ENCODE data around the gene VAV2. TPM values are rescaled to one million over a fixed set of nuclear protein-coding genes. Genes with fewer than 3 reads are reported as not detected.
A peak's percentile ranks its signal among the peaks of the same experiment; 100 is the strongest.

The VAV2 gene
- polyA plus RNA-seq, 1 experiment = 9.0 TPM

- H3K27me3 ChIP-seq (ENCODE audit: control insufficient read depth, insufficient read depth, low read length) = peaks cover 17% of the 10 kb centered on the region
- ChIA-PET CTCF (interaction anchor here (1.6 kb wide), 1 partner anchor 15 kb away, joined by 6 read pairs; no protein-coding TSS in a partner anchor), POLR2A (interaction anchor here (1.0 kb wide), 1 partner anchor 11 kb away, joined by 3 read pairs; no protein-coding TSS in a partner anchor)
- no peak for DNase-seq (ENCODE audit: low read depth, low spot score)
- no peaks in the 10 kb centered on the region; the same call in 1 of the 2 replicates for H3K9me3 ChIP-seq (ENCODE audit: control insufficient read depth, insufficient read depth, low read length)
- TF ChIP-seq CTCF (IDR thresholded peaks at IDR 0.05; ENCODE audit: low read depth, low read length) = no peak
- no peak overlapping the region for H3K4me3 ChIP-seq (ENCODE audit: low read depth, low read length)
- H3K27ac ChIP-seq (ENCODE audit: low read depth, low read length) = no peak overlapping the region
Measured at GRCh38 chr9:133727876-133728441, 264.2 kb downstream of the VAV2 start.

GRCh38 chr9:133727277-133727875 is 264.7 kb downstream of the VAV2 start:
- no peaks in the 10 kb centered on the region; the same call in 1 of the 2 replicates for H3K9me3 ChIP-seq (ENCODE audit: control insufficient read depth, insufficient read depth, low read length)
- ChIA-PET POLR2A (no interaction called here), CTCF (interaction anchor here (1.6 kb wide), 2 partner anchors 11 to 15 kb away, joined by 5 to 6 read pairs; no protein-coding TSS in a partner anchor)

GRCh38 chr9:133726401-133727276 is 265.5 kb downstream of the VAV2 start:
- Histone ChIP-seq H3K4me3 (ENCODE audit: low read depth, low read length) (no peak overlapping the region), H3K9me3 (ENCODE audit: control insufficient read depth, insufficient read depth, low read length) (no peaks in the 10 kb centered on the region; the same call in 1 of the 2 replicates), H3K27me3 (ENCODE audit: control insufficient read depth, insufficient read depth, low read length) (peaks cover 17% of the 10 kb centered on the region), H3K27ac (ENCODE audit: low read depth, low read length) (no peak overlapping the region)
- CTCF ChIA-PET = interaction anchor here (0.6 to 1.6 kb wide), 4 partner anchors 11 to 193 kb away, joined by 3 to 6 read pairs (median 4); no protein-coding TSS in a partner anchor
- DNase-seq (ENCODE audit: low read depth, low spot score) = no peak
- TF ChIP-seq CTCF (IDR thresholded peaks at IDR 0.05; ENCODE audit: low read depth, low read length) = peak; percentile 64
- POLR2A ChIA-PET = interaction anchor here (0.6 kb wide), 1 partner anchor 461 kb away, joined by 4 read pairs; no protein-coding TSS in a partner anchor

More at GRCh38 chr9:133727277-133727875, 264.7 kb downstream of the VAV2 start:
- Histone ChIP-seq H3K27me3 (ENCODE audit: control insufficient read depth, insufficient read depth, low read length) (peaks cover 17% of the 10 kb centered on the region), H3K4me3 (ENCODE audit: low read depth, low read length) (no peak overlapping the region), H3K27ac (ENCODE audit: low read depth, low read length) (no peak overlapping the region)
- TF ChIP-seq CTCF (IDR thresholded peaks at IDR 0.05; ENCODE audit: low read depth, low read length) = no peak
- no peak for DNase-seq (ENCODE audit: low read depth, low spot score)

GRCh38 chr9:133725886-133726285 is 266.2 kb downstream of the VAV2 start:
- CTCF ChIA-PET = interaction anchor here (0.6 to 1.6 kb wide), 3 partner anchors 10 to 192 kb away, joined by 3 to 5 read pairs (median 3); no protein-coding TSS in a partner anchor
- Histone ChIP-seq H3K27me3 (ENCODE audit: control insufficient read depth, insufficient read depth, low read length) (peaks cover 16% of the 10 kb centered on the region), H3K9me3 (ENCODE audit: control insufficient read depth, insufficient read depth, low read length) (no peaks in the 10 kb centered on the region; the same call in 1 of the 2 replicates), H3K27ac (ENCODE audit: low read depth, low read length) (no peak overlapping the region), H3K4me3 (ENCODE audit: low read depth, low read length) (no peak overlapping the region)
- POLR2A ChIA-PET = no interaction called here
- TF ChIP-seq CTCF (IDR thresholded peaks at IDR 0.05; ENCODE audit: low read depth, low read length) = no peak
- DNase-seq (ENCODE audit: low read depth, low spot score) = no peak
